GM06990 (cell line): ENCODE data around the gene RAB20.
"Not testable (repeated sequence)": the region's sequence is repeated elsewhere in the genome, so short reads cannot be mapped to it uniquely, and the experiment has no call there.

Experiments
- DNase-seq: peaks from one replicate; pipeline ENCODE4 v3.0.0-alpha.2; 2011; ENCODE audit not compliant: insufficient read length; ENCODE audit errors: extremely low read depth
- H3K27me3 ChIP-seq: replicated peaks from 2 replicates; pipeline ENCODE4 v1.6.0; 2011; ENCODE audit warnings: low read length; ENCODE audit not compliant: control insufficient read depth, insufficient read depth
- H3K36me3 ChIP-seq: 2 replicates; pipeline ENCODE4 v1.5.1; 2011; ENCODE audit warnings: low read length; ENCODE audit not compliant: control insufficient read depth, insufficient read depth
- H3K4me3 ChIP-seq: replicated peaks from 2 replicates; pipeline ENCODE4 v1.5.1; 2011; ENCODE audit warnings: low read depth, mild to moderate bottlenecking, control low read depth, low read length
- CTCF ChIP-seq: IDR thresholded peaks from 2 replicates; pipeline ENCODE4 v1.5.1; 2011; ENCODE audit warnings: low read length, control low read depth, mild to moderate bottlenecking, inconsistent platforms; ENCODE audit not compliant: insufficient read depth, poor library complexity, severe bottlenecking

RAB20 gene

GRCh38 chr13:110490009-110490770 lies 71.3 kb downstream of the RAB20 start:
- no peak for DNase-seq
- Histone ChIP-seq H3K4me3 (no peak overlapping the region), H3K27me3 (no peaks in the 10 kb centered on the region), H3K36me3 (no peaks in the 10 kb centered on the region)
- no peak for TF ChIP-seq CTCF

GRCh38 chr13:110486880-110487279 lies 74.6 kb downstream of the RAB20 start:
- not testable (repeated sequence) for H3K36me3 ChIP-seq, DNase-seq, H3K4me3 ChIP-seq, H3K27me3 ChIP-seq

GRCh38 chr13:110486061-110486715 lies 75.3 kb downstream of the RAB20 start:
- no peaks in the 10 kb centered on the region for H3K36me3 ChIP-seq
- no peak for TF ChIP-seq CTCF
- peaks cover 2% of the 10 kb centered on the region; the same call in 1 of the 2 replicates for H3K27me3 ChIP-seq
- no peak for DNase-seq
- H3K4me3 ChIP-seq = no peak overlapping the region

- peaks cover 2% of the 10 kb centered on the region; the same call in 1 of the 2 replicates for H3K27me3 ChIP-seq
- no peak overlapping the region for H3K4me3 ChIP-seq
- DNase-seq = no peak
- TF ChIP-seq CTCF = no peak
- no peaks in the 10 kb centered on the region for H3K36me3 ChIP-seq
These were observed 75.9 kb downstream of the RAB20 start for GRCh38 chr13:110485604-110486003.

GRCh38 chr13:110484290-110485048 lies 77.1 kb downstream of the RAB20 start:
- Histone ChIP-seq H3K36me3 (no peaks in the 10 kb centered on the region), H3K4me3 (no peak overlapping the region), H3K27me3 (peaks cover 2% of the 10 kb centered on the region; the same call in 1 of the 2 replicates)
- DNase-seq = no peak
- no peak for TF ChIP-seq CTCF
